ENCODE data around the gene ACO2. TPM values are rescaled to one million over a fixed set of nuclear protein-coding genes. Genes with fewer than 3 reads are reported as not detected.

Gene ACO2
- total RNA-seq, 1 experiment from 2014 or later: 90.5 TPM

GRCh38 chr22:41488596-41489385 is 19.9 kb downstream of the ACO2 start:
- H3K4me3 Mint-ChIP-seq (ENCODE audit: unreplicated experiment): no peak overlapping the region
- BruUV-seq (replicated peaks): no TSS peak
- peak overlapping the region; percentile 46 for H3K27ac Mint-ChIP-seq (ENCODE audit: unreplicated experiment)

DNA sequence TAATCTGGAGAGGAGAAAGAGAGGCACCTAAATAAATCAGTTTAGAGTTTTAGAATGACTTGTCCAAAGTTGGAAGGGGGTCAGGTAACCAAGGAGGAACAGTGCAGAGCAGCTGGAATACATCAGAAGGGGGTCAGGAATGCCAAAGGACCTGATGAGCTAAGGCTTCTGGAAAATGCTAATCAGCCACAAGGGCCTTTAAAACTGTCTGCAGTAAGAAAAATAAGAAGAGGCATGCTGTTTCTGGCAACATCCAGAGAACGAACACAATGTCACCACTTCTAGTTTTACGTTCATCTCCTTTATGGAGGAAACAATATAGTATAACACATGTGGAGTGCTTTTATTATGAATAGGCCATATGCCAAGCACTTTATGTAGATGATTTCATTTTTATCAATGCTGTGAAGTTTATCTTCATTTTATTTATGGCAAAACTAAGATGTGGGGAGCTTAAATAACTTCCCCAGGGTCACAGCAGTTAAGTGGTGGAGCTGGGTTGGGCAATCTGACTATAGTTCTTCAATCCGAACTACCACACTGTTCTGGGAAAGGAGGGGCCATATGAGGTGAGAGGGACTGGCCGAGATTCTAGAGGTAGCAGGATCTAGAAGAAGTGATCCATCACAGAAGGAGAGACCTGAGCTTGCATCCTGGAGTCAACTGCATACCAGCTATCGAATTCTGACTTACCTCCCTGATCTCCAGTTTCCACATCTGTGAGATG is 22.6 kb downstream of the ACO2 start:
- intact Hi-C loops (cut with micrococcal nuclease; ENCODE audit: unreplicated experiment): no loop called here
- CTCF ChIA-PET: no interaction called here

More at GRCh38 chr22:41488596-41489385, 19.9 kb downstream of the ACO2 start:
- TF ChIP-seq CTCF (IDR thresholded peaks at IDR 0.05; ENCODE audit: insufficient read depth in 1 of 2, low read depth in 1 of 2, low read length in 1 of 2, severe bottlenecking in 1 of 2, unreplicated experiment in 1 of 2): no peak
- H3K9me3 ChIP-seq: no peaks in the 10 kb centered on the region
- H3K4me1 ChIP-seq: peaks cover 26% of the 10 kb centered on the region
- H3K9me3 Mint-ChIP-seq (ENCODE audit: unreplicated experiment): no peaks in the 10 kb centered on the region
- H3K4me3 ChIP-seq (ENCODE audit: low read depth, low read length): no peak overlapping the region
- no peaks in the 10 kb centered on the region for H3K36me3 ChIP-seq (ENCODE audit: control insufficient read depth, insufficient read depth, low read length)
- ChIA-PET CTCF (interaction anchor here (0.6 kb wide), 1 partner anchor 54 kb away, joined by 3 read pairs; no protein-coding TSS in a partner anchor), POLR2A (interaction anchor here (0.5 to 0.6 kb wide), 2 partner anchors 459 to 795 kb away, joined by 3 to 4 read pairs; no protein-coding TSS in a partner anchor)
- no peak for DNase-seq
- peaks cover 16% of the 10 kb centered on the region for H3K4me1 Mint-ChIP-seq (ENCODE audit: low read depth, unreplicated experiment)
- H3K27me3 ChIP-seq (replicated peaks; ENCODE audit: control insufficient read depth, insufficient read depth, low read length): no peaks in the 10 kb centered on the region
- H3K36me3 Mint-ChIP-seq (ENCODE audit: insufficient read depth, unreplicated experiment): no peaks in the 10 kb centered on the region
- no peaks in the 10 kb centered on the region for H3K27me3 Mint-ChIP-seq (ENCODE audit: insufficient read depth, unreplicated experiment)
- intact Hi-C loops (cut with micrococcal nuclease; ENCODE audit: unreplicated experiment): no loop called here

More for the DNA sequence above, 22.6 kb downstream of the ACO2 start:
- no peak for TF ChIP-seq CTCF (IDR thresholded peaks at IDR 0.05; ENCODE audit: insufficient read depth in 1 of 2, low read depth in 1 of 2, low read length in 1 of 2, severe bottlenecking in 1 of 2, unreplicated experiment in 1 of 2)
- peaks cover 16% of the 10 kb centered on the region for H3K4me1 Mint-ChIP-seq (ENCODE audit: low read depth, unreplicated experiment)
- Histone ChIP-seq H3K27me3 (replicated peaks; ENCODE audit: control insufficient read depth, insufficient read depth, low read length) (no peaks in the 10 kb centered on the region), H3K4me1 (peaks cover 20% of the 10 kb centered on the region), H3K9me3 (no peaks in the 10 kb centered on the region), H3K4me3 (ENCODE audit: low read depth, low read length) (no peak overlapping the region), H3K36me3 (ENCODE audit: control insufficient read depth, insufficient read depth, low read length) (no peaks in the 10 kb centered on the region)
- H3K36me3 Mint-ChIP-seq (ENCODE audit: insufficient read depth, unreplicated experiment): no peaks in the 10 kb centered on the region
- no peak overlapping the region for H3K27ac Mint-ChIP-seq (ENCODE audit: unreplicated experiment)
- no peak for DNase-seq
- H3K27me3 Mint-ChIP-seq (ENCODE audit: insufficient read depth, unreplicated experiment): no peaks in the 10 kb centered on the region
- H3K4me3 Mint-ChIP-seq (ENCODE audit: unreplicated experiment): no peak overlapping the region
- H3K9me3 Mint-ChIP-seq (ENCODE audit: unreplicated experiment): no peaks in the 10 kb centered on the region
- BruUV-seq (replicated peaks): no TSS peak
- POLR2A ChIA-PET: interaction anchor here (0.8 to 1.0 kb wide), 2 partner anchors 43 to 110 kb away, joined by 3 to 8 read pairs; partner anchors contain the start of gene TEF
